Measurements from ENCODE around the gene RCL1.
"Not testable (repeated sequence)": the region's sequence is repeated elsewhere in the genome, so short reads cannot be mapped to it uniquely, and the experiment has no call there.

RCL1 gene

DNA sequence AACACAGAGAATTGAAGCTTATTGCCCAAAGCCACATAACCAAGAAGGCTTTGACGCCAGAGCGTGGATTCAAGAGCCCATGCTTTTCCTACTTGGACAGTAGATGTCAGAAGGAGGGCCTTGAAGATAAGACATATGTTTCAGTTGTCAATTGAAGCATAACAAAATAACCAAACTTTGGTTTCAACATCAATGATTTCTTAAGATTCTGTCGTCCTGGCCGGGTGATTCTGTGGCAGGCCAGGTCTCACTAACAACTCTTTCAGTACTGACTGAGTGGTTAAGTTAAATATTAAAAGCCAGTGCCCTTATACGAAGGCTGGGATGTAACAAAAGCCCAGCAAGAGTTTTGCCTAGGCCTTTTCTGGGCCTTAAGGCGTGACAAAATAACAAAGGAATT lies 94.0 kb downstream of the RCL1 start:
- DNase-seq (ENCODE audit: low spot score) = no peak

- no peak for DNase-seq (ENCODE audit: low spot score)
These were observed 94.8 kb downstream of the RCL1 start for GRCh38 chr9:4887556-4887955.

- no peak for DNase-seq (ENCODE audit: low spot score)
These were observed 97.5 kb downstream of the RCL1 start for GRCh38 chr9:4890242-4890641.

DNA sequence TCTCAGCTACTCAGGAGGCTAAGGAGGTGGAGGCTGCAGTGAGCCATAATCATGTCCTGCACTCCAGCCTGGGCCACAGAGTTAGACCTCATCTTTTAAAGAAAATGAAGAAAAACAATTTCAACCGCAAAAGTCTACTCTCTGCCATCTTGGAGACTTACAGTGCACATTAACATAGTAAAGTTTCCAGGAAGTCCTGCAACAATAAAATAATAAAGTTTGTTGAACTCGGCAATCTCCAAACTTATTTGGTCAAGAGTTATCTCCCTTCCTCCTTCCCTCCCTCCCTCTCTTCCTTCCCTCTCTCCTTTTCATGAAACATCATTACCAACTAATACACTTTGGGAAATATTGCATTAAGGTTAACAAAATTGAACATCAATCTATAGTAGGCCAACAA lies 98.2 kb downstream of the RCL1 start:
- DNase-seq (ENCODE audit: low spot score) = no peak

- no peak for DNase-seq (ENCODE audit: low spot score)
These were observed 98.9 kb downstream of the RCL1 start for GRCh38 chr9:4891674-4892073.

DNA sequence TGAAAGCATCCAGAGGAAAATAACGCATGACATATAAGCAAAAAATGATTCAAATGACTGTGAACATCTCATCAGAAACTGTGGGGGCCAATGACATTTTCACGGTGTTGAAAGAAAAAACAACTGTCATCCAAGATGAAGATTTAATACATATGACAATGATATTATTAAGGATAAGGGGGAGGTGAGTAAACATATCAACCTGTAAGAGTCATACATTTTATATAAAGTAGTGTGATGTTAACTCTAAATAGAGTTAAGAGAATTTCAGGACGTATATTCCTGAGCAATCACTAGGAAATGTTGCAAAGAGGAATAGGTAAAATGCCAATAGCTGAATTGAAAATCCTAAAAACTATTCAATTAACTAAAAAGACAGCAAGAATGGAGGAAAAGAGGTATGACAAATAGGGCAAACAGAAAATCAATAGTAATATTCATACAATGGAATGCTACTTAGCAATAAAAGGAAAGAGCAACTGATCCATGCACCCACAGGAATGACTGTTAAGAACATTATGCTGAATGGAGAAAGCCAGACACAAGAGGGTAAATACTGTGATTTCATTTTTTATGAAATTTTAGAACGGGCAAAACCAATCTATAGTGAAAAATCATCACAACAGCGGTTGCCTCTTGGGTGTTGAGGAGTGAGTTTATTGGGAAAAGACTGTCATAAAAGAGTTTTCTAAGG lies 99.9 kb downstream of the RCL1 start:
- no peak for DNase-seq (ENCODE audit: low spot score)

GRCh38 chr9:4894076-4894475 lies 101.3 kb downstream of the RCL1 start:
- DNase-seq (ENCODE audit: low spot score) = no peak

GRCh38 chr9:4899853-4900252 lies 107.1 kb downstream of the RCL1 start:
- not testable (repeated sequence) for DNase-seq (ENCODE audit: low spot score)

GRCh38 chr9:4901401-4902134 lies 108.8 kb downstream of the RCL1 start:
- DNase-seq (ENCODE audit: low spot score) = not testable (repeated sequence)

- no peak for DNase-seq (ENCODE audit: low spot score)
These were observed 109.4 kb downstream of the RCL1 start for GRCh38 chr9:4902135-4902475.

GRCh38 chr9:4904322-4905134 lies 111.8 kb downstream of the RCL1 start:
- no peak for DNase-seq (ENCODE audit: low spot score)

DNA sequence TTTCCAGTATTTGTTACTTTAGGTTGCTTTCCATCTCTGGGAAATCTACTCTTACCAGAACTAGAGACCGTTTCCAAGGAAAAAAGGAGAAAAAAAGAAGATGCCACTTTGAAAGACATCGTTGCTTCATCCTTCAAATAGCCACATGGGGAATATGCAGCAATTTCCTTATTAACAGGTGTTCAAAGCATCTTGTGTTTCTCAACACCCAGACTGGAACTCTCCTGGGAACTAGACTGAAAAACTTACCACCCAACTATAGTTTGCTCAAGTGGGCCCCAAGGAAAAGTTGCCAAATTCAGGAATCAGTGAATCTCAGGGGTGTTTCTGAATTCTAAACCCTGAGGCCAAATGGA lies 112.4 kb downstream of the RCL1 start:
- no peak for DNase-seq (ENCODE audit: low spot score)

Data from putamen (tissue), 1 donor.